NCI-H82 treated with DMSO at 0.1 percent for 48 hours (cell line): ENCODE measurements around the gene CCSER1.
"Not testable (repeated sequence)": the region's sequence is repeated elsewhere in the genome, so short reads cannot be mapped to it uniquely, and the experiment has no call there.

Experiments used
- DNase-seq: peaks from one replicate; lab custom pipeline; 2025; ENCODE audit not compliant: unreplicated experiment; lab: John Stamatoyannopoulos, UW

Gene CCSER1

GRCh38 chr4:91620952-91621351 lies 1493.8 kb downstream of the CCSER1 start:
- DNase-seq, result no peak

GRCh38 chr4:91621446-91621845 lies 1494.3 kb downstream of the CCSER1 start:
- DNase-seq, result no peak

- DNase-seq, result no peak
Measured at GRCh38 chr4:91622925-91623602, 1495.9 kb downstream of the CCSER1 start.

- not testable (repeated sequence) for DNase-seq
Measured at GRCh38 chr4:91623603-91623967, 1496.4 kb downstream of the CCSER1 start.

- DNase-seq, result no peak
Measured at GRCh38 chr4:91630054-91630453, 1502.9 kb downstream of the CCSER1 start.

GRCh38 chr4:91630764-91631163 lies 1503.6 kb downstream of the CCSER1 start:
- no peak for DNase-seq

- no peak for DNase-seq
Measured at GRCh38 chr4:91631335-91631734, 1504.1 kb downstream of the CCSER1 start.

- no peak for DNase-seq
Measured at GRCh38 chr4:91636083-91636482, 1508.9 kb downstream of the CCSER1 start.
